HG03571 (cell line): ENCODE results near the gene TBC1D22A.

Experiments used
- ATAC-seq: cut with Tn5 transposase; IDR thresholded peaks from one replicate; pipeline ENCODE4 v1.9.1; 2021; ENCODE audit not compliant: unreplicated experiment

The TBC1D22A gene

DNA sequence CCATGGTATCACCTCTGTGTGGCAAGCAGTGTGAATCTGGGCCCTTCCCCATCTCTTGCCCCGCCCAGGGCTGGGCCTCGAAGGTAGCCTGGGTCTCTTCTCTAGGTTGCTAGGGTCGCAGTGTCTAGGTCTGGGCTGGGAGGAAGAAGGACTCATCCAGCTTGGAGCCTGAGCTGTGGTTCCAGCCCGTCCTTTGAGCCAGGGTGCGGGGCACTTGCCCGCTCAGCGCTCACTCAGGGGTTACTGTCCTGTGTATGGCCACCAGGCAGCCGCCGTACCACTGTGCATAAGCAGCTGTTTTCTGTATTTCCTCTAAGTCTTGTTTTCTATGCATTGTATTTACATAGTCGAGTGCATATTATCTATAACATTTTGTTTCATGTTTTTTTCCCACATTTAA, 160.9 kb downstream of the TBC1D22A start:
- ATAC-seq = no peak

DNA sequence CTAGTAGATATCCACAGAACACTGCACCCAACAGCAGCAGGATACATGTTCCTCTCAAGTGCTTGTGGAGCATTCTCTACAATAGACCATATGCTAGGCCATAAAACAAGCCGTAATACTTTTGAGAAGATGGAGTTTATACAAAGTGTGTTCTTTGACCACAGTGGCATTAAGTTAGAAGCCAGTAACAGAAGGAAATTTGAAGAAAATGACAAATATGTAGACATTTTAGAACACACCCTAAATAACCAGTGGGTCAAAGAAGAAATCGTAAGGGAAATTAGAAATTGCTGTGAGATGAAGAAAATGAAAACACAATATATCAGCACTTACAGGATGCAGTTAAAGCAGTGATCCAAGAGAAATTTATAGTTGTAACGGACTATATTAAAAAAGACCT, 163.4 kb downstream of the TBC1D22A start:
- ATAC-seq = no peak

- ATAC-seq = no peak
Measured at GRCh38 chr22:46929046-46929709, 166.7 kb downstream of the TBC1D22A start.

DNA sequence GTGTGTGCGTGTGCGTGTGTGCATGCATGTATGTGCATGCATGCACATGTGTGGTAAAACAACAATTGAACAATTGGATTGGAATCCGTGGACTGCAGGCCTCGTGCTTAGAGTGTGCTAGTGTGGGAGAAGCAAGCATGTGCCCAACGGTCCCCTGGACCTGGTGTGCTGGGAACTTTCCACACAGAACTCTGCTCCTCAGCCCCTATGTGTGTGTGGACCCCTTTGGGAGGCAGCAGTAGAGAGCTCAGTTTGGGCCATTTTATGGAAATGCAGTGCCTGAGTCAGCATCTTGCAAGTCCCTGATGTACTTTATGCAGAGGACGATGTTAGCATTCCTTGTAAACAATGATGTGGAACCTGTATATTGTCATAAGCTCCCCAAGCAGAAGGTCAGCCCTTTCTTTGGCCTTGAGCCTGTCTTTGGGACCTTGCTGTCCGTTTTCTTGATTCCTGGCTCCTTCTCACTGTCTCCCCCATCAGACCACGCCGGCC, 167.3 kb downstream of the TBC1D22A start:
- ATAC-seq = no peak

- ATAC-seq = no peak
Measured at GRCh38 chr22:46931414-46931813, 169.0 kb downstream of the TBC1D22A start.

GRCh38 chr22:46931881-46932280, 169.4 kb downstream of the TBC1D22A start:
- ATAC-seq = no peak

DNA sequence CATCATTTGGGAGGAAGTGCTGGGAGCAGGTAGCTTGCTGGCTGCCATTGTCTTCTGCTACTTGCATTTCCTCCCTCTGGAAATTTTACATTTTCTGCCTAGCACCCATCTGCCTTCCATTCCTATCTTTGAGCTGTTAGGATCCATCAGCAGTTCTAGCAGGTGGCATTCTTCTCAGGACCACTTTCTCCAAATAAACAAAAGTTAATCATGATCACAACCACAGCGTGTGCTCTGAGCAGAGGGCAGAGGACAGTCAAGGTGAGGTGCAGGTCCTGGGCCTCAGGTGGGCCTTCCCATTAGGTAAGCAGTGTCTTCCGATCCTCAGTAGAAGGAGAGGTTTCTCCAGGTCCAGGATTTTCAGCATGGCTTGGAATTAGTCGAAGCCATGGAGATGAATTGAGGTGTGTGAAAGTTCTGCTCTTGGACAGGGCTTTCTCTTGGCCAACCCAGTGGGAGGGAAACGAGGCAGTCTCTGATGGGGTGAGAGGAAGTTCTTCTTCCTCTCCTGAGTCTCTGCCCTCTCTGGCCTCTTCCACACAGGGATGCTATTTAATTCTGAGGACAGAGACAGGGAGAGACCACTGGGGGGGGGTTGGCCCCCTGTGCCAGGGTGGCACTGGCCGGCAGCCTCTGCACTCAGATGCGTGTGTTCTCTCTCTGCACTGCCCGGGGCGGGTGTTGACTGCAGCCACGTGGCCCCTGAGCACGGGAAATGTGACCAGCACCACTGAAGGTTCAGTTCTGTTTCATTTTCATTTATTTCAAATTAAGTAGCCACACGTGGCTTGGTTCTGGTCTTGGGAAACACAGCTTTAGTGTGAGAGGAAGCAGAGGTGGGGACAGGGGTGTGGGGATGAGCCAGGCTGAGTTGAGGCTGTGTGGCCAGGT, 170.8 kb downstream of the TBC1D22A start:
- no peak for ATAC-seq

GRCh38 chr22:46934172-46934745, 171.8 kb downstream of the TBC1D22A start:
- ATAC-seq = no peak

DNA sequence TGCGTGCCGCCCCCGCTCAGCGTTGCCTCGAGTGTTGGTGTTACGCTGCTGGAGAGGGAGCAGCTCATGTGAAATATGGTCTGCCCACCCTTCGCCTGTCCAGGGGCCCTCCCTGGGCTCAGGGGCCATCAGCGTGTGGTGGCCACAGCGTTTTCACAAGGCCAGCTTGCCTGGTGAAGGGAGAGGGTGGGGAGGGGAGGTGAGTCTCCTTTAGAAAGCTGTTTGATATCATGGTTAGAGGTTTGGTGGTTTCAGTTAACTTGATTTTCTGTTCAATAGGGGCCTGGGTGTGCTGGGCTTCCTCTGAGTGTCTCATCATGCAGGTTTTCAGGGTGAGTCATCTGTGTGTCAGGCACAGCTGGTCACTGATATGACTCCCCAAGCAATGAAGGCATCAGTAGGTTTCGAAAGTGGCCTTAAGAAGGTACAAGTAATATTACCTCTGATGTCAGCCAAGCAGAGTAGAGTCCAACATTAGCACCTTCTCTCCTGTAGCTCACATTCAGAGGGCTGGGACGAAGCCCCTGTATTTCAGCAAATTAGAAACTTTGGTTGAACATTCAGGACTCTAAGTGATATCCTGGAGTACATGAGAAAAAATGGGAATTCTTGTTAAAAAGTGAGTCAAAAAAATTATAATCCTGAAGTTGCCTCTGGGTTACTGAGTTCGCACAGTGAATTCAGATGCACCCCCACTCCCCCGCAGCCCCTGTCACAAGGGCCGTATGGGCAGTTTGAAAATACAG, 172.5 kb downstream of the TBC1D22A start:
- ATAC-seq = peak; percentile 44

DNA sequence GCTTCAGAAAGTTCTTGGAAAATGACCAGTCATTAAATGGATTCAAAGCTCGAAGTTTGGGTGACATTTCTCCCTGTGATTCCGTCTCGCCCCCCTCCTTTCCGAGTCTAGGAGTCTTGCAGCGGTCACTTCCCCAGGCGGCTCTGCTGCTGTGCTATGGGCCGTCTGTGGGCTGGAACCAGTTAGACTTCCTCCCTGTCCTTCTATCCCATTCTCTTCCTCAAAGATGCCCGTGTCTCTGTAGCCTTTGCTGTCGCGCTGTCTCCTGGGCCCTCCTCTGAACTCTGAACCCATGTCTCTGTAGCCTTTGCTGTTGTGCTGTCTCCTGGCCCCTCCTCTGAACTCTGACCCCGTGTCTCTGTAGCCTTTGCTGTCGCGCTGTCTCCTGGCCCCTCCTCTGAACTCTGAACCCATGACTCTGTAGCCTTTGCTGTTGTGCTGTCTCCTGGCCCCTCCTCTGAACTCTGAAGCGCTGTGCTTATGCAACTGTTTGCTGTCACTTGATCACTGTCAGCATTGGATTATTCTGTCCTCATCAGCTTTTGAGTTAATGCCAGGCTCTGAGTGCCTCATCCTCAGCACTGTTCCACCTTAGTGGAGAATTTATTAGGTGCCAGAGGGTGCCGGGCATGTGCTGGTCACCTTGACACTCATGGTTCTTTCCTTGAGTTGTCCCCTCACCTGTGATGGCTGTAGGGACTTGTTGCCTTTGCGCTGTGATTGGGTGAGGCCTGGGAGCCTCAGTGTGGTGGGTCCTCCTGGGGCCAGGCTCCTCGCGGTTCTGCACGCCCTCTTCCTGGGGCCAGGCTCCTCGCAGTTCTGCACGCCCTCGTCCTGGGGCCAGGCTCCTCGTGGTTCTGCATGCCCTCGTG, 173.3 kb downstream of the TBC1D22A start:
- no peak for ATAC-seq

GRCh38 chr22:46936378-46936903, 174.0 kb downstream of the TBC1D22A start:
- ATAC-seq = no peak

- no peak for ATAC-seq
Measured at GRCh38 chr22:46937185-46937584, 174.7 kb downstream of the TBC1D22A start.

DNA sequence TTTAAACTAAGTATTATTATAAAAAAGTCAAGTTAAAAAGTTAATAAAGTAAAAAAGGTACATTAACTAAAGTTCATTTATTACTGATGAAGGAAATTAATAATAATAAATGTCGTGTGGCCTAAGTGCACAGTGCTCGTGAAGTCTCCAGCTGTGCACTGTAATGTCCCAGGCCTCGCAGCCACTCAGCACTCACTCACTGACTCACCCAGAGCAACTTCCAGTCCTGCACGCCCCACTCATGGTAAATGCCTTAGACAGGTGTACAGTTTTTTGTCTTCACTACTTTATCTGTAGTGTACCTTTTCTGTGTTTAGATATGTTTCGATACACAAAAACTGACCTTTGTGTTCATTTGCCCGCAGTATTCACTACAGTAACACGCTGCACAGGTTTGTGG, 175.5 kb downstream of the TBC1D22A start:
- no peak for ATAC-seq

- no peak for ATAC-seq
Measured at GRCh38 chr22:46941968-46942798, 179.7 kb downstream of the TBC1D22A start.

GRCh38 chr22:46942799-46943785, 180.6 kb downstream of the TBC1D22A start:
- ATAC-seq = no peak

- no peak for ATAC-seq
Measured at GRCh38 chr22:46945481-46945880, 183.0 kb downstream of the TBC1D22A start.

- no peak for ATAC-seq
Measured at GRCh38 chr22:46946383-46946962, 184.0 kb downstream of the TBC1D22A start.
